ENCODE measurements around the gene SPPL2A. TPM values are rescaled to one million over a fixed set of nuclear protein-coding genes. Genes with fewer than 3 reads are reported as not detected.
"Not testable (repeated sequence)": the region's sequence is repeated elsewhere in the genome, so short reads cannot be mapped to it uniquely, and the experiment has no call there.

SPPL2A gene
- total RNA-seq, 2 experiments from 2014 or later: 76.8 to 108 TPM

DNA sequence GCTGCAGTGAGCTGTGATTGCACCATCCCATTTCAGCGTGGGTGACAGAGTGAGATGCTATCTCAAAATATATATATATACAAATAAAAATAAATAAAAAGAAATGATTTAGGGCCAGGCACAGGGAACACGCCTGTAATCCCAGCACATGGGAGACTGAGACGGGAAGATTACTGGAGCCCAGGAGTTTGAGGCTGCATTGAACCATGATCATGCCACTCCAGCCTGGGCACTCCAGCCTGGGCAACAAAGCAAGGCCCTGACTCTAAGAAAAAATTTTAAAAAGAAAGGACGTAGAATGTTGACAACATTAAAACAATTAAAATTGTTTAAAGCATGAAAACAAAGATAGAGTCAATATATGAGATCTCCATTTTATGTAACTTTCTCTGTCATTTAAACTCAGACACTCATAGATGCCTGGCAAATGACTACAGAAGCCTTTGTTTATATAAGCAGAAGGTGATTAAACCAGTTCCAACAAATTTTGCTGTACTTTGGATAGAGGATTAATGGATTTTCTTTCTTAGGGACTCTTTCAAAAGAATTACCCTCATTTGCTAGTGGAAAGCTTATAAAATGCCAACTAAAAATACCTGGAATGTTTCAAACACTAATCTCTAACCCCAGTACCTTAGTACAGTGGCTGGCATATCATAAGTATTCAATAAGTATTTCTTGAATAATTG, 68.3 kb downstream of the SPPL2A start:
- Mint-ChIP-seq H3K4me1 (peaks cover 9% of the 10 kb centered on the region), H3K9me3 (ENCODE audit: low read depth) (no peaks in the 10 kb centered on the region), H3K36me3 (peaks cover 6% of the 10 kb centered on the region), H3K4me3 (no peak overlapping the region), H3K27ac (no peak overlapping the region), H3K27me3 (no peaks in the 10 kb centered on the region)
- no peak for ATAC-seq
- CTCF ChIA-PET: no interaction called here
- DNase-seq: no peak

GRCh38 chr15:50694634-50695165, 70.8 kb downstream of the SPPL2A start:
- not testable (repeated sequence) for H3K9me3 Mint-ChIP-seq (ENCODE audit: low read depth); H3K27ac Mint-ChIP-seq; ATAC-seq; H3K4me3 Mint-ChIP-seq; H3K4me1 Mint-ChIP-seq; H3K27me3 Mint-ChIP-seq; DNase-seq; H3K36me3 Mint-ChIP-seq
- CTCF ChIA-PET: interaction anchor here (0.6 to 1.3 kb wide), 3 partner anchors 17 to 198 kb away, joined by 3 to 4 read pairs (median 3); no protein-coding TSS in a partner anchor

GRCh38 chr15:50687302-50687902, 78.1 kb downstream of the SPPL2A start:
- Mint-ChIP-seq H3K9me3 (ENCODE audit: low read depth) (no peaks in the 10 kb centered on the region), H3K27ac (peak overlapping the region; percentile 89), H3K4me3 (peak overlapping the region; percentile 99), H3K36me3 (peaks cover 23% of the 10 kb centered on the region), H3K27me3 (no peaks in the 10 kb centered on the region), H3K4me1 (peaks cover 45% of the 10 kb centered on the region)
- ATAC-seq (no peak), DNase-seq (no peak)
- CTCF ChIA-PET: interaction anchor here (1.0 kb wide), 1 partner anchor 12 kb away, joined by 3 read pairs; no protein-coding TSS in a partner anchor

DNA sequence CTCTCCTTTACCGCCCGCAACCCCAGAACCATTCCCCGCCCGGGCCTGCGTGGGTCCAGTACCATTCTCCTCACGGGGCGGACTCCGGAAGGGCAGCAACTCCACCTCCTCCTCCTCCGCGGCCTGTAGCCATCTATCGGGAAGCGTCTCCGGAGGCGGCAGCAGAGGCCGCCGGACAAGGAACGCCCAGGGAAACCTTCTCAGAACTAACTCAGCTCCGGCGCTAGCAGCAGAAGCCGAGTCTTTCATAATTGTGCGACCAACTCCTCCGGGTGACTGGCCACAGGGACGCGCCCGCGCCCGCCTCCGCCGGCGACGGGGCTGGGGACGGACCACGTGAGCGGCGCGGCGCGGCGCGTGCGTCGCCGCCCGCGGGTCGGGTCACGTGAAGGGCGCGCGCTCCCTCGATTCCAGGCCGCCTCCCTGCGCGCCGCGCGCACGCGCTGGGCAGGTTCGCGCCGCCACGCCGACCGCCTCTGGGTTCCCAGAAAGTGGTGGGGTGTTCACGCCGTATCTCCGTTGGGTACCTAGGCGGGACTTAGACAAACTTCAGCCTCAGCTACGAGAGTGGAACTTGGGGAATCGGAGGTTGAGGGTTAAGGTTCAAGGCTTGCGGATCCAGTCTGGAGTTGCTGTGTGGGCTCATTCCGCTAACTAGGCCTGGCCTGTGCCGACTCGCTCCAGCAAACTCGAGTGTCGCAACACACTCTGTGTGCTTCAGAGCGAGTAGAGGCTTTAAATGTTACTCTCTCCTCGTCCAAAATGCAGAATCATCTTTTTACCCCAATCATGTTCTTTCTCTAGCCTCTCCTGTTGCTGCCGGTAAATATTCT, 78.8 kb downstream of the SPPL2A start, which contains the start of gene TRPM7:
TSS of gene TRPM7 (minus strand) at position 329 of the 833 bp plus-strand sequence. CDS start at position 65, 264 bp downstream.
- no peaks in the 10 kb centered on the region for H3K27me3 Mint-ChIP-seq
- peak; percentile 90 for DNase-seq
- no peaks in the 10 kb centered on the region for H3K9me3 Mint-ChIP-seq (ENCODE audit: low read depth)
- ATAC-seq: peak; percentile 89
- H3K27ac Mint-ChIP-seq: peak within 1 kb of the TSS; percentile 95
- peaks cover 50% of the 10 kb centered on the region for H3K4me1 Mint-ChIP-seq
- CTCF ChIA-PET: interaction anchor here (1.0 to 3.1 kb wide), 5 partner anchors 11 to 194 kb away, joined by 3 to 17 read pairs (median 5); no protein-coding TSS in a partner anchor
- peaks cover 27% of the 10 kb centered on the region for H3K36me3 Mint-ChIP-seq
- H3K4me3 Mint-ChIP-seq: peak within 1 kb of the TSS; percentile 99

- DNase-seq (peak; percentile 74), ATAC-seq (peak; percentile 48)
- Mint-ChIP-seq H3K4me3 (peak overlapping the region; percentile 99), H3K27ac (peak overlapping the region; percentile 95), H3K36me3 (peaks cover 33% of the 10 kb centered on the region), H3K27me3 (no peaks in the 10 kb centered on the region), H3K4me1 (peaks cover 57% of the 10 kb centered on the region), H3K9me3 (ENCODE audit: low read depth) (no peaks in the 10 kb centered on the region)
- CTCF ChIA-PET: interaction anchor here (0.6 to 3.1 kb wide), 6 partner anchors 10 to 240 kb away, joined by 3 to 17 read pairs (median 4); no protein-coding TSS in a partner anchor
Observed at GRCh38 chr15:50685976-50686468, 79.5 kb downstream of the SPPL2A start.

DNA sequence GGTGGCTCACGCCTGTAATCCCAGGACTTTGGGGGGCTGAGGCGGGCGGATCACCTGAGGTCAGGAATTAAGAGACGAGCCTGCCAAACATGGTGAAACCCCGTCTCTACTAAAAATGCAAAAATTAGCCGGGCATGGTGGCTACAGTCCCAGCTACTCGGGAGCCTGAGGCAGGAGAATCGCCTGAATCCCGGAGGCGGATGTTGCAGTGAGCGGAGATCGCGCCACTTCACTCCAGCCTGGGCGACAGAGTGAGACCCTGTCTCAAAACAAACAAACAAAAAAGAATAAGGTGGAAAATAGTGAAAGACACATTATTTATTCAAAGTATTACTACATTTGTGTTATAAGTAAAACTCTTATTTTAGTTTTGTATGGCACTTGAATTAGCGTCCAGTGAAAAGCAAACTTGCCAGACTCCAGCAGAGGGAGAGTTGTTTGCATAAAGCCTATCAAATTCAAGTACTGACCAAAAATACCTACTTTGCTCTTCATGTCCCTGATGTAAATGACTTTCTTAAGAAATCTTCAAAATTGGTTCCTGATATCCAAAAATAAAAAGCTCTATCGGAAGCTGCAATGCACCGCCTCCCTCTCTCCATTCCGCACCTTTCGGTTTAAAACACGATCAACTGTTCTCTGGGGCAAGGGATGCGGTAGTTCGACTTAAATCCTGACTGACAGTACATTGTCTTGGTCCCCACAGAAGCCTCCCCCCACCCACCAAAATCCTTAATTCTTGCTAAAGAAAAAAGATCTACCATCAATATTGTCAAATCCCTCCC, 80.1 kb downstream of the SPPL2A start:
- Mint-ChIP-seq H3K27ac (peak overlapping the region; percentile 95), H3K4me3 (peak overlapping the region; percentile 99), H3K4me1 (peaks cover 58% of the 10 kb centered on the region), H3K27me3 (no peaks in the 10 kb centered on the region), H3K9me3 (ENCODE audit: low read depth) (no peaks in the 10 kb centered on the region), H3K36me3 (peaks cover 33% of the 10 kb centered on the region)
- CTCF ChIA-PET: interaction anchor here (0.6 to 3.1 kb wide), 6 partner anchors 9 to 240 kb away, joined by 3 to 17 read pairs (median 4); no protein-coding TSS in a partner anchor
- DNase-seq: no peak
- no peak for ATAC-seq

GRCh38 chr15:50681467-50681866, 84.0 kb downstream of the SPPL2A start:
- ATAC-seq: no peak
- Mint-ChIP-seq H3K9me3 (ENCODE audit: low read depth) (no peaks in the 10 kb centered on the region), H3K36me3 (peaks cover 40% of the 10 kb centered on the region), H3K27me3 (no peaks in the 10 kb centered on the region), H3K4me3 (no peak overlapping the region), H3K27ac (peak overlapping the region; percentile 47), H3K4me1 (peaks cover 50% of the 10 kb centered on the region)
- CTCF ChIA-PET: interaction anchor here (0.6 to 1.2 kb wide), 3 partner anchors 26 to 204 kb away, joined by 3 to 4 read pairs (median 3); no protein-coding TSS in a partner anchor
- DNase-seq: no peak

DNA sequence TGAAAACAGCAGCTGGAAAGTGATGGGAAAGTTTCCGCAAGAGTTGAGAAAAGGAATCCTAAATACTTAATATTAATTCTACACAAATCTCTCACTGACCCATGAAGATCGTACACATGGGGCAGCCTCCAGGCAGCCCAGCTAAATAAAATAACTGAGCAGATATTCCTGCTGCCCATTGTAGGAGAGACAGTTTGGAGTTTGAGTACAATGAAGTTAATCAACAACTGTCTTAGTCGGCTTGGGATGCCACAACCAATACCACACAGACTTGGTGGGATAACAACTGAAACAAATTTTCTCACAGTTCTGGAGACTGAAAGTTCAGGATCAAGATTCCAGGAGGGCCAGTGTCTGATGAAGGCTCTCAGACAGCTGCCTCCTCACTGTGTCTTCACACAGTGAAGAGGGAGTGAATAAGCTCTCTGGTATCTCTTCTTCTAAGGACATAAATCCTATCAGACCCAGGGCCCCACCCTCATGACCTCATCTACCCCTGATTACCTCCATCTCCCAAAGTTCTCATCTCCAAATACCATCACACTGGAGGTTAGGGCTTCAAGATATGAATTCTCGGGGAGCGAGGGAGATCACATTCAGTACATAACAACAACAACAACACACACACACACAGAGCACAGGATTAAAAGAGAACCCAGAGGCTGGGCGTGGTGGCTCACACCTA, 88.6 kb downstream of the SPPL2A start:
- DNase-seq (no peak), ATAC-seq (no peak)
- H3K4me3 Mint-ChIP-seq: no peak overlapping the region
- H3K27ac Mint-ChIP-seq: no peak overlapping the region
- H3K4me1 Mint-ChIP-seq: peaks cover 23% of the 10 kb centered on the region
- H3K27me3 Mint-ChIP-seq: no peaks in the 10 kb centered on the region
- H3K36me3 Mint-ChIP-seq: peaks cover 20% of the 10 kb centered on the region
- no peaks in the 10 kb centered on the region for H3K9me3 Mint-ChIP-seq (ENCODE audit: low read depth)
- CTCF ChIA-PET: interaction anchor here (0.9 to 2.5 kb wide), 7 partner anchors 8 to 232 kb away, joined by 3 to 17 read pairs (median 4); partner anchors contain the start of genes AP4E1 and TRPM7

GRCh38 chr15:50675535-50676144, 89.9 kb downstream of the SPPL2A start:
- DNase-seq: no peak
- no peak for ATAC-seq

GRCh38 chr15:50670115-50670514, 95.4 kb downstream of the SPPL2A start:
- H3K4me1 Mint-ChIP-seq: no peaks in the 10 kb centered on the region

More at GRCh38 chr15:50675535-50676144, 89.9 kb downstream of the SPPL2A start:
- CTCF ChIA-PET: interaction anchor here (0.7 to 2.5 kb wide), 15 partner anchors 10 to 234 kb away, joined by 3 to 17 read pairs (median 3); partner anchors contain the start of genes AP4E1 and TRPM7
- no peak overlapping the region for H3K4me3 Mint-ChIP-seq
- peaks cover 13% of the 10 kb centered on the region for H3K4me1 Mint-ChIP-seq
- H3K27ac Mint-ChIP-seq: no peak overlapping the region
- no peaks in the 10 kb centered on the region for H3K27me3 Mint-ChIP-seq
- H3K36me3 Mint-ChIP-seq: peaks cover 17% of the 10 kb centered on the region
- no peaks in the 10 kb centered on the region for H3K9me3 Mint-ChIP-seq (ENCODE audit: low read depth)

GRCh38 chr15:50669611-50670010, 95.9 kb downstream of the SPPL2A start:
- DNase-seq (no peak), ATAC-seq (no peak)
- H3K27ac Mint-ChIP-seq: no peak overlapping the region
- no peak overlapping the region for H3K4me3 Mint-ChIP-seq
- CTCF ChIA-PET: no interaction called here
- no peaks in the 10 kb centered on the region for H3K9me3 Mint-ChIP-seq (ENCODE audit: low read depth)
- H3K27me3 Mint-ChIP-seq: no peaks in the 10 kb centered on the region
- no peaks in the 10 kb centered on the region for H3K4me1 Mint-ChIP-seq
- H3K36me3 Mint-ChIP-seq: peaks cover 17% of the 10 kb centered on the region

More at GRCh38 chr15:50670115-50670514, 95.4 kb downstream of the SPPL2A start:
- Mint-ChIP-seq H3K36me3 (peaks cover 18% of the 10 kb centered on the region), H3K4me3 (no peak overlapping the region), H3K27me3 (no peaks in the 10 kb centered on the region), H3K9me3 (ENCODE audit: low read depth) (no peaks in the 10 kb centered on the region), H3K27ac (no peak overlapping the region)
- CTCF ChIA-PET: no interaction called here
- no peak for ATAC-seq
- DNase-seq: no peak
